Tibial nerve (tissue), 4 donors: Measurements from ENCODE around the gene RBPJL. TPM values are rescaled to one million over a fixed set of nuclear protein-coding genes. Genes with fewer than 3 reads are reported as not detected.

ENCODE experiments used
- DNase-seq, 2 donors: peaks; one replicate each; pipeline ENCODE4 v3.0.0-alpha.2; 2019; ENCODE audit warnings: low spot score in 2 of 2
- H3K27ac ChIP-seq, 4 donors: fragments of 200-600 bp; sonication (generic) in 3 of 4; one replicate each; pipeline ENCODE4 v1.5.1; 2017 to 2019; ENCODE audit warnings: mild to moderate bottlenecking in 1 of 4
- H3K27me3 ChIP-seq, 2 donors: fragments of 200-600 bp; sonication (generic) in 1 of 2; one replicate each; pipeline versions ENCODE4 v1.5.1 to v1.6.0; 2017 to 2019
- H3K36me3 ChIP-seq, 3 donors: fragments of 200-600 bp; sonication (generic); one replicate each; pipeline ENCODE4 v1.5.1; 2018 to 2019
- H3K4me1 ChIP-seq, 4 donors: fragments of 200-600 bp; sonication (generic) in 3 of 4; one replicate each; pipeline ENCODE4 v1.5.1; 2017 to 2019
- H3K4me3 ChIP-seq, 4 donors: fragments of 200-600 bp; sonication (generic) in 3 of 4; one replicate each; pipeline ENCODE4 v1.5.1; 2017 to 2019; ENCODE audit warnings: mild to moderate bottlenecking in 1 of 4, moderate library complexity in 1 of 4
- H3K9me3 ChIP-seq, 4 donors: fragments of 200-600 bp; sonication (generic) in 3 of 4; one replicate each; pipeline ENCODE4 v1.5.1; 2017 to 2019
- CTCF ChIP-seq, 5 experiments: fragments of 200-600 bp in 3 of 5; fragments of 450-650 bp in 2 of 5; sonication (generic) in 3 of 5; IDR thresholded peaks; one replicate each; pipeline ENCODE4 v1.5.1; 2016 to 2019; ENCODE audit warnings: antibody characterized with exemption in 5 of 5, mild to moderate bottlenecking in 3 of 5, moderate library complexity in 2 of 5
- EP300 ChIP-seq, 2 donors: sonication (generic); formaldehyde crosslinking; IDR thresholded peaks; one replicate each; pipeline ENCODE4 v1.6.1; 2017; ENCODE audit warnings: antibody characterized with exemption in 2 of 2, mild to moderate bottlenecking in 1 of 2
- POLR2A ChIP-seq, 2 donors: fragments of 450-650 bp; IDR thresholded peaks; one replicate each; pipeline ENCODE4 v1.6.1; 2017; ENCODE audit warnings: antibody characterized with exemption in 2 of 2, mild to moderate bottlenecking in 2 of 2, moderate library complexity in 2 of 2
- WGBS, 2 donors: methylation state at CpG; one replicate each; pipeline ENCODE4 v1.1.5; 2018; 5-methylcytosine and 5-hydroxymethylcytosine counted together
- total RNA-seq, 4 donors: library from RNA; depleted of rRNA; stranded (reverse); fragments of >200 nt; gene quantifications; one replicate each; pipeline ENCODE4 v1.1.0, GENCODE V29; 2016

RBPJL gene
- total RNA-seq, 4 donors from 2014 or later: 0.44 TPM; not detected in 3

- Histone ChIP-seq H3K4me3 (no peak overlapping the region), H3K36me3 (no peaks in the 10 kb centered on the region), H3K4me1 (no peaks in the 10 kb centered on the region), H3K27ac (no peak overlapping the region), H3K9me3 (no peaks in the 10 kb centered on the region), H3K27me3 (peaks cover 0 to 16% of the 10 kb centered on the region in 2 donors)
- TF ChIP-seq POLR2A (IDR thresholded peaks at IDR 0.05): no peak
- TF ChIP-seq EP300 (IDR thresholded peaks at IDR 0.05): no peak
- TF ChIP-seq CTCF (IDR thresholded peaks at IDR 0.05): no peak
- no peak for DNase-seq
- WGBS, 2 donors: 89 to 93% methylated on average over 6 of the region's 6 CpGs
These were observed 6.9 kb upstream of the RBPJL start for GRCh38 chr20:45299786-45300185.

- no peak overlapping the region for H3K27ac ChIP-seq
- H3K36me3 ChIP-seq: no peaks in the 10 kb centered on the region
- WGBS, 2 donors: 30 to 68% methylated on average over 3 of the region's 4 CpGs
- H3K9me3 ChIP-seq: no peaks in the 10 kb centered on the region
- H3K4me3 ChIP-seq: no peak overlapping the region
- DNase-seq: no peak
- peaks cover 0 to 23% of the 10 kb centered on the region in 2 donors for H3K27me3 ChIP-seq
- TF ChIP-seq EP300 (IDR thresholded peaks at IDR 0.05): no peak
- no peak for TF ChIP-seq CTCF (IDR thresholded peaks at IDR 0.05)
- no peak for TF ChIP-seq POLR2A (IDR thresholded peaks at IDR 0.05)
- no peaks in the 10 kb centered on the region for H3K4me1 ChIP-seq
These were observed 5.7 kb upstream of the RBPJL start for GRCh38 chr20:45300961-45301360.

- WGBS, 2 donors: 59 to 68% methylated on average over 5 of the region's 5 CpGs
These were observed 4.8 kb upstream of the RBPJL start for GRCh38 chr20:45301824-45302271.

GRCh38 chr20:45303586-45304463, 2.8 kb upstream of the RBPJL start:
- H3K36me3 ChIP-seq: no peaks in the 10 kb centered on the region

More at GRCh38 chr20:45301824-45302271, 4.8 kb upstream of the RBPJL start:
- Histone ChIP-seq H3K36me3 (no peaks in the 10 kb centered on the region), H3K4me1 (peaks cover 0 to 7% (median 0%) of the 10 kb centered on the region in 4 donors), H3K9me3 (no peaks in the 10 kb centered on the region), H3K27ac (no peak overlapping the region), H3K4me3 (no peak overlapping the region), H3K27me3 (peaks cover 0 to 32% of the 10 kb centered on the region in 2 donors)
- TF ChIP-seq POLR2A (IDR thresholded peaks at IDR 0.05) (no peak), CTCF (IDR thresholded peaks at IDR 0.05) (no peak), EP300 (IDR thresholded peaks at IDR 0.05) (no peak)
- DNase-seq: no peak

More at GRCh38 chr20:45303586-45304463, 2.8 kb upstream of the RBPJL start:
- no peaks in the 10 kb centered on the region for H3K9me3 ChIP-seq
- no peak for DNase-seq
- peaks cover 0 to 47% of the 10 kb centered on the region in 2 donors for H3K27me3 ChIP-seq
- H3K27ac ChIP-seq: no peak overlapping the region
- TF ChIP-seq CTCF (IDR thresholded peaks at IDR 0.05) (no peak), POLR2A (IDR thresholded peaks at IDR 0.05) (no peak), EP300 (IDR thresholded peaks at IDR 0.05) (no peak)
- 71 to 79% methylated on average over 36 to 47 of the region's 47 CpGs for WGBS, 2 donors
- H3K4me1 ChIP-seq: peaks cover 0 to 21% (median 0%) of the 10 kb centered on the region in 4 donors
- H3K4me3 ChIP-seq: no peak overlapping the region
